Measurements from ENCODE around the gene THADA. TPM values are rescaled to one million over a fixed set of nuclear protein-coding genes. Genes with fewer than 3 reads are reported as not detected.
A peak's percentile ranks its signal among the peaks of the same experiment; 100 is the strongest.

The THADA gene
- total and polyA plus RNA-seq, 2 donors (not counting 3 experiments of a cell fraction or from before 2014, with no cell fraction given): 22.6 to 25.3 TPM

- Histone ChIP-seq H3K9me3 (replicated peaks; ENCODE audit: control insufficient read depth, insufficient read depth, low read length) (no peaks in the 10 kb centered on the region), H3K36me3 (ENCODE audit: control insufficient read depth in 2 of 2, extremely low read depth in 1 of 2, insufficient read depth in 2 of 2, low read length in 2 of 2) (no peaks in the 10 kb centered on the region), H3K27me3 (ENCODE audit: control insufficient read depth in 2 of 2, insufficient read depth in 2 of 2, low read length in 2 of 2) (no peaks in the 10 kb centered on the region), H4K20me1 (replicated peaks; ENCODE audit: control insufficient read depth, extremely low read depth, insufficient read depth, low read length) (no peaks in the 10 kb centered on the region), H3K9me1 (replicated peaks; ENCODE audit: control insufficient read depth, extremely low read depth, insufficient read depth, low read length) (no peaks in the 10 kb centered on the region), H3K4me1 (ENCODE audit: control insufficient read depth, extremely low read depth, insufficient read depth, low read length) (no peaks in the 10 kb centered on the region), H3K9ac (replicated peaks; ENCODE audit: extremely low read depth, insufficient read depth, low read length) (no peak overlapping the region), H3K4me2 (ENCODE audit: insufficient read depth, low read length) (no peak overlapping the region), H2AFZ (ENCODE audit: low read depth, low read length) (no peak overlapping the region), H3K27ac (ENCODE audit: insufficient read depth, low read depth, low read length) (no peak overlapping the region), H3K79me2 (ENCODE audit: control insufficient read depth, insufficient read depth, low read length) (no peaks in the 10 kb centered on the region), H3K4me3 (replicated peaks in 1 of 3; ENCODE audit: insufficient read depth in 1 of 3, low read depth in 1 of 3, low read length in 3 of 3) (no peak overlapping the region)
- dilution Hi-C loops (cut with MboI; ENCODE audit: extremely low pct_ligation_motif_present, low sequenced_read_pairs) (no loop called here), intact Hi-C loops (cut with micrococcal nuclease) (loop anchor here (1.0 to 5.0 kb wide), 6 partner anchors 56 to 715 kb away; no protein-coding TSS in a partner anchor)
- FAIRE-seq (peak; percentile 63), DNase-seq (ENCODE audit: low read depth, low spot score) (peak; percentile 66)
- CTCF ChIA-PET: interaction anchor here (0.7 to 1.9 kb wide), 11 partner anchors 9 to 723 kb away, joined by 3 to 17 read pairs (median 4); no protein-coding TSS in a partner anchor
- POLR2A ChIA-PET: no interaction called here
- BruUV-seq (replicated peaks): no TSS peak
- TF ChIP-seq POLR2AphosphoS5 (IDR thresholded peaks at IDR 0.05; ENCODE audit: insufficient read depth, low read depth, low read length): no peak
- TF ChIP-seq CTCF (IDR thresholded peaks at IDR 0.05; ENCODE audit: extremely low read depth in 1 of 2, insufficient read depth in 1 of 2, low read depth in 1 of 2, low read length in 2 of 2): peak in 1 of 2 donors; percentile 17
Measured at GRCh38 chr2:43542285-43542933, 53.4 kb downstream of the THADA start.

GRCh38 chr2:43541165-43541564, 54.7 kb downstream of the THADA start:
- Histone ChIP-seq H3K9me1 (replicated peaks; ENCODE audit: control insufficient read depth, extremely low read depth, insufficient read depth, low read length) (no peaks in the 10 kb centered on the region), H3K27me3 (ENCODE audit: control insufficient read depth in 2 of 2, insufficient read depth in 2 of 2, low read length in 2 of 2) (no peaks in the 10 kb centered on the region), H3K4me1 (ENCODE audit: control insufficient read depth, extremely low read depth, insufficient read depth, low read length) (no peaks in the 10 kb centered on the region), H3K9ac (replicated peaks; ENCODE audit: extremely low read depth, insufficient read depth, low read length) (no peak overlapping the region), H4K20me1 (replicated peaks; ENCODE audit: control insufficient read depth, extremely low read depth, insufficient read depth, low read length) (no peaks in the 10 kb centered on the region), H3K27ac (ENCODE audit: insufficient read depth, low read depth, low read length) (no peak overlapping the region), H2AFZ (ENCODE audit: low read depth, low read length) (no peak overlapping the region), H3K79me2 (ENCODE audit: control insufficient read depth, insufficient read depth, low read length) (no peaks in the 10 kb centered on the region), H3K4me3 (replicated peaks in 1 of 3; ENCODE audit: insufficient read depth in 1 of 3, low read depth in 1 of 3, low read length in 3 of 3) (no peak overlapping the region), H3K4me2 (ENCODE audit: insufficient read depth, low read length) (no peak overlapping the region), H3K9me3 (replicated peaks; ENCODE audit: control insufficient read depth, insufficient read depth, low read length) (no peaks in the 10 kb centered on the region), H3K36me3 (ENCODE audit: control insufficient read depth in 2 of 2, extremely low read depth in 1 of 2, insufficient read depth in 2 of 2, low read length in 2 of 2) (no peaks in the 10 kb centered on the region)
- dilution Hi-C loops (cut with MboI; ENCODE audit: extremely low pct_ligation_motif_present, low sequenced_read_pairs) (no loop called here), intact Hi-C loops (cut with micrococcal nuclease) (loop anchor here (5.0 kb wide), 2 partner anchors 409 to 564 kb away; no protein-coding TSS in a partner anchor)
- no peak for TF ChIP-seq POLR2A (IDR thresholded peaks at IDR 0.05; ENCODE audit: low read depth, low read length)
- TF ChIP-seq EZH2 (IDR thresholded peaks at IDR 0.05; ENCODE audit: borderline replicate concordance, low read depth, low read length, severe bottlenecking): no peak
- no peak for TF ChIP-seq POLR2AphosphoS5 (IDR thresholded peaks at IDR 0.05; ENCODE audit: insufficient read depth, low read depth, low read length)
- TF ChIP-seq MYC (IDR thresholded peaks at IDR 0.05; ENCODE audit: low read depth, low read length): no peak
- no peak for TF ChIP-seq JUN (IDR thresholded peaks at IDR 0.05; ENCODE audit: borderline replicate concordance, insufficient read depth, insufficient read length, low read depth)
- TF ChIP-seq FOS (IDR thresholded peaks at IDR 0.05; ENCODE audit: borderline replicate concordance, insufficient read depth, low read length): no peak
- TF ChIP-seq MAX (IDR thresholded peaks at IDR 0.05; ENCODE audit: insufficient read depth, insufficient read length): no peak
- TF ChIP-seq CTCF (IDR thresholded peaks at IDR 0.05; ENCODE audit: extremely low read depth in 1 of 2, insufficient read depth in 1 of 2, low read depth in 1 of 2, low read length in 2 of 2): no peak
- ChIA-PET CTCF (interaction anchor here (0.6 to 4.8 kb wide), 23 partner anchors 8 to 713 kb away, joined by 3 to 30 read pairs (median 4); partner anchors contain the start of gene ZFP36L2), POLR2A (no interaction called here)
- FAIRE-seq: no peak
- no peak for DNase-seq (ENCODE audit: low read depth, low spot score)
- no TSS peak for BruUV-seq (replicated peaks)

All from endothelial cell of umbilical vein (primary cell).